ENCODE results near the gene MINDY3.
"Not testable (repeated sequence)": the region's sequence is repeated elsewhere in the genome, so short reads cannot be mapped to it uniquely, and the experiment has no call there.

The MINDY3 gene

DNA sequence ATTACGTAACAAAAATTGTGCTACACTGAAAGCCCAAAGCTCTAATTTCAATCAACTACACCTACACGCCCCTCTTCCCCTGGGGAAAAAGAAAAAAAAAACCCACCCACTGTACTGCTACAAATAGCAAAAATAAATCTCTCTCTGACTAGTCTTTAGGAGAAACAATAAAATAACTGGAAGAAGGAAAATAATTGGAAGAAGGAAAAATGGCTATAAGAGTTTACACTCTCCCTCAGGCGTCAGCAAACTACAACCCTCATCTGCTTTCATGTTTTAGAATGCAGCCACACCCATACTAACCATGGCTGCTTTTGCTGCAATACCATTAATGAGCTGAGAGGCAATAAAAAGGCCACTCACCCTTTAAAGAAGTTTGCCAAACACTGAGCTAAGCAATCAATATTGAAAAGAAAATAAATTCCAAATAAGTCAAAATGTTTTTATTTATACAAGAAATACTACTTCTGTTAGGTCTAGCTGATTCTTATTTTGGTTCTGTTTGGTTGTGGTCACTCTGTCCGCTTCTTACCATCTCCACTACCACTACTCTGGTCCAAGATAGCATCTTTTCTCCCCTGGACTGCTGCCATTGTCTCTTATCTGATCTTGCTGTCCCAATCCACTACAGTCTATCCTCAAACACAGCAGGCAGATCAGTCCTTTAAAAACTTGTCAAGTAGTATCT, 3.8 kb downstream of the MINDY3 start:
- no peak for DNase-seq

- DNase-seq: no peak
Measured at GRCh38 chr10:15853800-15854199, 6.5 kb downstream of the MINDY3 start.

GRCh38 chr10:15852111-15852557, 8.2 kb downstream of the MINDY3 start:
- DNase-seq: no peak

DNA sequence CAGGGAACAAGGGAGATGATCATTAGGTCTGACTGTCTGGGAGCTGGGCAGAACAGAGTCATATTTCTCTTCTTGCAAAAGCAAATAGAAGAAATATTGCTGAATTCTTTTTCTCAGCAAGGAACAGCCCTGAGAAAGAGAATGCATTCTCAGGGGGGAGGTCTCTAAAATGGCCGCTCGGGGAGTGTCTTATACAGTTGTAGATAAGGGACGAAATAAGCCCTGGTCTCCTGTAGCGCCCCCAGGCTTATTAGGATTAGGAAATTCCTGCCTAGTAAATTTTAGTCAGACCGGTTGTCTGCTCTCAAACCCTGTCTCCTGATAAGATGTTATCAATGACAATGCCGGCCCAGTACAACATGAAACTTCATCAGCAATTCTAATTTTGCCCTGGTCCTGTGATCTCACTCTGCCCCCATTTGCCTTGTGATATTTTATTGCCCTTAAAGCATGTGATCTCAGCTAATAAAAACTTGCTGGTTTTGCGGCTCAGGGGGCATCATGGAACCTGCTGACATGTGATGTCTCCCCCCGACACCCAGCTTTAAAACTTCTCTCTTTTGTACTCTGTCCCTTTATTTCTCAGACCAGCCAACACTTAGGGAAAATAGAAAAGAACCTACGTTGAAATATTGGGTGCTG, 9.8 kb downstream of the MINDY3 start:
- not testable (repeated sequence) for DNase-seq

DNA sequence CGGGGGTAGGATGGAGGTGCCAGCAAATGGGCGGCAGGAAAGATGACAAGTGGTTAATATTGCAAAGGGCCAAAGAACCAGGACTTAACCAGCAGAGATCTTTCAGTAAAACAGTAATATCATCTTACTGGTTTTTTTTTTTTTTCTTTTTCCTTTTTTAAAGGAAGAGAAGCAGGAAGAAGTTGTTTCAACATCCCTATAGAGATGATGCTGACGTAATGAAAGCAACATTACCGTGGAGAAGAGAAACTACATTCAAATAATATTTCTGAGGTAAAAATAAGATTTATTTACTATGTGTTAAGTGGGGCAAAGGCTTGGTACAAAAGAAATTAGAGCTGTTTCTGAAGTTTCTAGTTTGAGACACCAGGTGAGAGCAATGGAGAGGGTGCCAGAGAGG, 11.0 kb downstream of the MINDY3 start:
- no peak for DNase-seq

- DNase-seq: no peak
Measured at GRCh38 chr10:15847481-15847880, 12.8 kb downstream of the MINDY3 start.

DNA sequence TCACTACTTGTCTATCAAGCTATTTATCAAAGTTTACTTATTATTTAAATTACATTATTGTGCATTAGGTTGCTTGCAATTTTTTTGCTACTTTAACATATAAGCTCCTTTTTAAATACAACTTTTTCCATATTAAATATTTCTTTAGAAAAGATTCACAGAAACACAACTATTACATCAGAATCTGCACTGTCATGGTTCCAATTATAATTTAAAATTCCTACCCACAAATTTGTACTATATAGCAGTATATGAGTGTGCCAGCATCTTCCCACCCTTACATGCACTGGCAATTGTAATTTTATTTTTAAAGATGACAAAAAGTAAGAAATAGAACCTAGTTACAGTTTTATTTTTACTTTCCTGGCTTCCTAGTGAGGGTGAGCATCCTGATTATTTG, 15.8 kb downstream of the MINDY3 start:
- no peak for DNase-seq

GRCh38 chr10:15843695-15844094, 16.6 kb downstream of the MINDY3 start:
- no peak for DNase-seq

DNA sequence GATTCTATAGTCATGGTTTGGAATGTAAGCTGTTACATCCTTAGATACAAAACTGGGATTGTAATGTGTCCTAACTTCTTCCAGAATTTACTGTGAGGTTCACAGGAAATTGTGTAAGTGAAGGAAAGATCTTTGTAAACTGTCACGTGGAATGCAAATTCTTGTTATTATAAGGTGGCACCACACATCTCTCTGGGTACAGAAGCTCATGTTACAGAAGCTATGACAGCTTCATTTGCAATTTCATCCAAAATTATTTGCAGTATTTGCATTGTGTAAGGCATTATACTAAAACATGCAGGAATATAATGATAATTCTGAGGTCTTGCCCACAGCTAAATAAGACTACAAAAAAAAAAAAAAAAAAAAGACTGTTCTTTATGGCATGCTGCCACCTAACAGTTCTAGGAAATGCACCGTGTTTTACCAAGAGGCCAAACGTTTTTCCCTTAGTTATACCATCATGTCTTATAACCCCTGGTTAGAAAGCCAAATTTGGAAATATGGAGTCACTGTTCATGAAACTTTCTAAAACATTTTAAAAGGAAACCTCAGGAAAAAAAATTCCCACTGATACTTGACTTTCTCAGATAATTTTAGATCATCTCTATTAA, 17.6 kb downstream of the MINDY3 start:
- peak; percentile 85 for DNase-seq

DNA sequence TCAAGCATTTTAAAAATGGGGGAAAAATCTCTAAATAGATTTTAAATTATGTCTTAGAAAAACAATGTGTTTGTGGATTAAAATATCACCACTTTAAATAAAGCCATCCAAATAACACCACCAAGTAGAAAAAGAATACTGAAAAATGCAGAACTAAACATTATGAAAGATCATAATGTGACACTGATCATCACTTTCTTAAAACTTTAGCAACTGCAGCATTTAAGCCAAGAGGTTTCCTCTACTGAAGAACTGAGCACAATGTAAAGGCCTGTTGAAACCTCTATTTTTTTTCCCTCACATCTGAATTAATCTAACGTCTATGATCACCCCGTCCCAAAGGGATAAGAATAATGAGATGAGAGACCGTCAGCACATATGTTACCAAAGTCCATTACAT, 18.6 kb downstream of the MINDY3 start:
- no peak for DNase-seq

DNA sequence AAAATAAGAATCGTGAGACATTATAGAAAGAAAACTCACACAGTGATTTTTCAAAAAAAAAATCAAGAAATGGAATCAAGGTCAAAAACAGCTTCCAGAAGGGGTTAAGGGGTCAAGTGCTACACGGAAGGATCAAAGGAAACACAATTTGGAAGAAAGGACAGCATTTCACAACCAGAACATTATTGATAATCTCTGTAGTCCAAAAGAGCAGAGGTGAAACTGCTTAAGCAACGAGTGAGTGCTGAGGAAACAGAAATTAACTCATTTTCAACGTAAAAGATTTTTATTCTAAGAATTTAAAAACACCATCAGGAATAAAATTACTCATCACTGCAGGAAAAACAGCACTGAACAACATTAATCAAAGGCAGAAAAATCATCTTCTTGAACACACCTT, 23.5 kb downstream of the MINDY3 start:
- DNase-seq: no peak

- DNase-seq: no peak
Measured at GRCh38 chr10:15829495-15829894, 30.8 kb downstream of the MINDY3 start.

DNA sequence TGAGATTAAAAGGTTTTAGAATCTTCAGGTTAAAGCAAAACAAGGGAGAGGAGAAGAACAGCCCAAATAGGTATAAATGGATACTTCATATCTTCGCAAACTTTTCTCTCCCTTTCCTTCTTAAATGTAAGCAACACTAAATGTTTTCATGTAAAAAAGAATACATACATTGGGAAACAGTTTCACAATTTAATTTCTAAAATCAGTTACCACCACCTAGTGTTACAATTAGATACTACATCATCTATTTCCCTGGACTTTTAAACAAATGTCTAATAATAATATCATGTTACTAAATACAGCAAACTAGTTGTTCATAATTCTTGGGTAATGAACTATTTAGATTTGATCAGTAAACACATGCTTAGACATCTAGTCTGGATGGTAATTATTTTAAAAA, 35.8 kb downstream of the MINDY3 start:
- DNase-seq: no peak

DNA sequence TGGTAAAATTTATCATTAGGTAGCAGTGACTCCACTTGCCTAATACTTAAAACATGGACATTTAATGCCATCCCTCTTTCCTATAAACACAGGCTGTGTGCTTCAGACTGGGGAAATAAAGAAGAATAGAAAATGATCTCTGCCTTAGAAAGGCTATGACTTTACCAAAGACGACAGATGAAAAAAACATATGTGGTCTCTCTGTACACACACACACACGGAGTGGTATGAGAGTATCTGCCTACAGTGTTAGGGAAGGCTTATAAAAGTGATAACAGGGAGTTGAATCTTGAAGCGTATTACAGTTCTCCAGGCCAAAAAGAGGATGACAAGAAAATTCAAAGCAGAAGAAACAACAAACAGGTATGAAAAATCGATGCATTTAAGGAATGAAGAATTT, 38.2 kb downstream of the MINDY3 start:
- no peak for DNase-seq

GRCh38 chr10:15821046-15821683, 39.1 kb downstream of the MINDY3 start:
- no peak for DNase-seq

- no peak for DNase-seq
Measured at GRCh38 chr10:15817409-15818046, 42.8 kb downstream of the MINDY3 start.

DNA sequence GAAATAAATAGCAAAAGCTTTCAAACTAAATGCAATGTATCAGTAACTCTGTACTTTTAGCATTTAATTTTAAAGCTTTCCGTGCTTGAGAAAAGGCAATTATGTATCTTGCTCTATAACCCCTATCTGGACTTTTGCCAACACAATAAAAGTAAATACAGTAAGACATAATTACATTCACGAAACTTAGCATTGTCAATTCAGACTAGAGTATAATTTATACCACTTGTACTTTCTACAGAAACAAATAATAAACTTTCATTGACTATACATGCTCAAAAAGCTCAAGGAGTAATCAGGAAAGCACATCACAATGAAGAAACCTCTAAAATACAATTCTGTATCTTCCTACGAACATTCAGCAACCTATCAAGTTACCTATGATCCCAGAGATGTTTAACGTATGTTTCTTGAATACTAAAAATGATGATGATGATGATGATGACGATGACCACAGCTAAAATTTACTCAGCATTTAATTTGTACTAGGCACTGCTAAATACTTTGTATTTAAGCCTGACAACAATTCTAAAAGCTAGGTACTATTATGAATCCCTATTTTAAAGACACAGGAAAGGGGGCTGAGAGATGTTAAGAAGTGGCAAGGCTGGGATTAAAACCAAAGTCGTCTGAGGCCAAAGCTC, 44.9 kb downstream of the MINDY3 start:
- DNase-seq: no peak

- no peak for DNase-seq
Measured at GRCh38 chr10:15814565-15814964, 45.7 kb downstream of the MINDY3 start.

DNA sequence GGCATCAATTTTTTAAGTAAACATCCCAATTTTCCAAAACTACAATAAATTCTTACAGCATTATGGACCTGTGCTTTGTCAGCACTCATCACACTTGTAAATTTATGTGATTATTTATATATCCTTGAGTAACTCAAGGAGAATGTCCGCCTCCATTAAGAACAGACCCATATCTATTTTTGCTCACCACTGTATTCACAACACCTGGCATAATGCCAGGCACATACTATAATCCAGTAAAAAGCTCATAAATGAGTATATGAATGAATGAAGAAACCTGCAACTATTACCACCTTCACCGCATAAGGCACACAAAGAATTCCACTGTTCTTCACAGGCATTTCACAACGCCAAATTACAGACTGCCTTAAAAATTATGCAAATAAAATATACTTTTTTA, 46.9 kb downstream of the MINDY3 start:
- DNase-seq: no peak

- DNase-seq: no peak
Measured at GRCh38 chr10:15809450-15809849, 50.9 kb downstream of the MINDY3 start.

GRCh38 chr10:15808204-15808797, 52.0 kb downstream of the MINDY3 start:
- DNase-seq: no peak

- no peak for DNase-seq
Measured at GRCh38 chr10:15805395-15806058, 54.8 kb downstream of the MINDY3 start.

Measured in NCI-H526 treated with DMSO at 0.1 percent for 48 hours (cell line).